Transverse colon (tissue), 4 donors: ENCODE measurements around the gene RNPEP.

ENCODE experiments used
- CTCF ChIP-seq, 5 experiments: fragments of 200-600 bp in 3 of 5; fragments of 450-650 bp in 2 of 5; sonication (generic) in 3 of 5; IDR thresholded peaks; 1 replicate in 2 of 5; 2 replicates in 3 of 5; pipeline ENCODE4 v1.5.1; 2016 to 2017; ENCODE audit warnings: antibody characterized with exemption in 5 of 5, inconsistent platforms in 3 of 5, mild to moderate bottlenecking in 2 of 5, moderate library complexity in 1 of 5
- EP300 ChIP-seq: sonication (generic); formaldehyde crosslinking; IDR thresholded peaks from one replicate; pipeline ENCODE4 v1.6.1; 2017; ENCODE audit warnings: antibody characterized with exemption, low read depth
- POLR2A ChIP-seq: fragments of 450-650 bp; IDR thresholded peaks from one replicate; pipeline ENCODE4 v1.6.1; 2016; ENCODE audit warnings: antibody characterized with exemption, mild to moderate bottlenecking, moderate library complexity
- POLR2AphosphoS5 ChIP-seq, 3 donors: sonication (generic); formaldehyde crosslinking; IDR thresholded peaks; one replicate each; pipeline ENCODE4 v1.6.1; 2016; ENCODE audit warnings: antibody characterized with exemption in 3 of 3

- TF ChIP-seq CTCF (IDR thresholded peaks at IDR 0.05): no peak
- no peak for TF ChIP-seq EP300
- no peak for TF ChIP-seq POLR2AphosphoS5 (IDR thresholded peaks at IDR 0.05)
- no peak for TF ChIP-seq POLR2A
These were observed 51.8 kb downstream of the RNPEP start for GRCh38 chr1:202034149-202034682.
